ENCODE measurements around the gene NANS. TPM values are rescaled to one million over a fixed set of nuclear protein-coding genes. Genes with fewer than 3 reads are reported as not detected.

Gene NANS
- total RNA-seq, 1 experiment from 2014 or later: 40.4 TPM

DNA sequence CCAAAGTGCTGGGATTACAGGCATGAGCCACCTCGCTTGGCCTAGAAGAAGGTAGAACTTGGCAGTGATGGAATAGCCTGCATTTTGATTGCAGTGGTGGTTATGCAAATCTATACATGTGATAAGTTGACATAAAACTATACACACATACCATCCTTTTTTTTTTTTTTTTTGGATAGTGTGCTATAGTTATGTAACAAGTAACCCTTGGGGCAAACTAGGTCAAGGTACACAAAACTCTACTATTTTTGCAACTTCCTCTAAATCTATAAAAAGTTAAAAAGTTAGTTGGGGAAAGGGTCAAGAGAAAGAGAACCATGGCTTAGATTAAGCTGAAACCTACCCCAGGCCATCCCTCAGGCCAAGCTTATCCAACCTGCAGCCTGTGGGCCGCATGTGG lies 51.4 kb downstream of the NANS start:
- peaks cover 2% of the 10 kb centered on the region for H3K4me1 ChIP-seq (ENCODE audit: insufficient read depth, low read length)
- Mint-ChIP-seq H3K9me3 (no peaks in the 10 kb centered on the region), H3K27me3 (ENCODE audit: low read depth) (no peaks in the 10 kb centered on the region), H3K4me1 (peaks cover 13 to 17% of the 10 kb centered on the region in 2 experiments), H3K4me3 (no peak overlapping the region), H3K36me3 (ENCODE audit: insufficient read depth in 1 of 3, low read depth in 3 of 3) (peaks cover 9 to 37% (median 12%) of the 10 kb centered on the region in 3 experiments; a peak in 6 of 7 replicates), H3K27ac (no peak overlapping the region)
- H3K4me2 ChIP-seq (ENCODE audit: insufficient read depth, insufficient read length, low read length): no peak overlapping the region
- H3K18ac ChIP-seq (ENCODE audit: insufficient read length, low read depth, low read length): no peak overlapping the region
- no peak for DNase-seq
- TF ChIP-seq, protein P1, sequence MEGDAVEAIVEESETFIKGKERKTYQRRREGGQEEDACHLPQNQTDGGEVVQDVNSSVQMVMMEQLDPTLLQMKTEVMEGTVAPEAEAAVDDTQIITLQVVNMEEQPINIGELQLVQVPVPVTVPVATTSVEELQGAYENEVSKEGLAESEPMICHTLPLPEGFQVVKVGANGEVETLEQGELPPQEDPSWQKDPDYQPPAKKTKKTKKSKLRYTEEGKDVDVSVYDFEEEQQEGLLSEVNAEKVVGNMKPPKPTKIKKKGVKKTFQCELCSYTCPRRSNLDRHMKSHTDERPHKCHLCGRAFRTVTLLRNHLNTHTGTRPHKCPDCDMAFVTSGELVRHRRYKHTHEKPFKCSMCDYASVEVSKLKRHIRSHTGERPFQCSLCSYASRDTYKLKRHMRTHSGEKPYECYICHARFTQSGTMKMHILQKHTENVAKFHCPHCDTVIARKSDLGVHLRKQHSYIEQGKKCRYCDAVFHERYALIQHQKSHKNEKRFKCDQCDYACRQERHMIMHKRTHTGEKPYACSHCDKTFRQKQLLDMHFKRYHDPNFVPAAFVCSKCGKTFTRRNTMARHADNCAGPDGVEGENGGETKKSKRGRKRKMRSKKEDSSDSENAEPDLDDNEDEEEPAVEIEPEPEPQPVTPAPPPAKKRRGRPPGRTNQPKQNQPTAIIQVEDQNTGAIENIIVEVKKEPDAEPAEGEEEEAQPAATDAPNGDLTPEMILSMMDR (conservative IDR thresholded peaks at IDR 0.05): no peak
- H4K5ac ChIP-seq (ENCODE audit: insufficient read length, low read depth, low read length): no peak overlapping the region
- no peak overlapping the region for H3K27ac ChIP-seq (ENCODE audit: insufficient read length, low read depth, low read length)
- no peak overlapping the region for H4K91ac ChIP-seq (ENCODE audit: insufficient read length, low read depth, low read length)
- H4K8ac ChIP-seq (replicated peaks; ENCODE audit: insufficient read length, low read depth, low read length): no peak overlapping the region
- H3K79me1 ChIP-seq (ENCODE audit: insufficient read depth, low read depth, low read length, poor library complexity, severe bottlenecking): no peaks in the 10 kb centered on the region
- no peaks in the 10 kb centered on the region for H3K9me3 ChIP-seq (ENCODE audit: control insufficient read depth, low read depth, low read length)
- no peak overlapping the region for H2BK120ac ChIP-seq (ENCODE audit: low read depth, low read length, poor library complexity, severe bottlenecking)
- H2BK12ac ChIP-seq (ENCODE audit: insufficient read length, low read depth, low read length): no peak overlapping the region
- H3K4ac ChIP-seq (ENCODE audit: low read depth, low read length): no peak overlapping the region
- no peak overlapping the region for H2BK5ac ChIP-seq (ENCODE audit: insufficient read length, low read length)
- no peaks in the 10 kb centered on the region for H4K20me1 ChIP-seq (ENCODE audit: control insufficient read depth, insufficient read depth, insufficient read length)
- no peak overlapping the region for H3K23ac ChIP-seq (ENCODE audit: insufficient read length, low read depth, low read length)
- no peak overlapping the region for H2AFZ ChIP-seq (ENCODE audit: low read length)
- no peaks in the 10 kb centered on the region for H3K79me2 ChIP-seq (ENCODE audit: insufficient read depth, low read length)
- no peak overlapping the region for H2AK5ac ChIP-seq (ENCODE audit: insufficient read length, low read length)
- no peak overlapping the region for H3K9ac ChIP-seq (ENCODE audit: extremely low read depth, insufficient read length, low read length)
- H3T11ph ChIP-seq (ENCODE audit: low read length): no peak overlapping the region
- no peak overlapping the region for H3K14ac ChIP-seq (ENCODE audit: insufficient read depth, low read length)
- no peak overlapping the region for H3K56ac ChIP-seq (ENCODE audit: insufficient read length, low read depth, low read length)
- H2BK20ac ChIP-seq (ENCODE audit: low read depth, low read length, poor library complexity, severe bottlenecking): no peak overlapping the region
- no CpG with 5 or more reads among the region's 2 CpGs for WGBS (ENCODE audit: extremely low coverage, insufficient read length, low lambda C conversion rate)
- no peak overlapping the region for H2BK15ac ChIP-seq (ENCODE audit: low read depth, low read length)
- no peaks in the 10 kb centered on the region for H3K23me2 ChIP-seq (ENCODE audit: insufficient read length, low read depth, low read length, poor library complexity, severe bottlenecking)
- H3K27me3 ChIP-seq (ENCODE audit: insufficient read depth, low read length): no peaks in the 10 kb centered on the region
